ENCODE data around the gene STEAP1B. TPM values are rescaled to one million over a fixed set of nuclear protein-coding genes. Genes with fewer than 3 reads are reported as not detected.

Gene STEAP1B
- polyA plus RNA-seq, 3 donors = 0.16 TPM; not detected in 2

DNA sequence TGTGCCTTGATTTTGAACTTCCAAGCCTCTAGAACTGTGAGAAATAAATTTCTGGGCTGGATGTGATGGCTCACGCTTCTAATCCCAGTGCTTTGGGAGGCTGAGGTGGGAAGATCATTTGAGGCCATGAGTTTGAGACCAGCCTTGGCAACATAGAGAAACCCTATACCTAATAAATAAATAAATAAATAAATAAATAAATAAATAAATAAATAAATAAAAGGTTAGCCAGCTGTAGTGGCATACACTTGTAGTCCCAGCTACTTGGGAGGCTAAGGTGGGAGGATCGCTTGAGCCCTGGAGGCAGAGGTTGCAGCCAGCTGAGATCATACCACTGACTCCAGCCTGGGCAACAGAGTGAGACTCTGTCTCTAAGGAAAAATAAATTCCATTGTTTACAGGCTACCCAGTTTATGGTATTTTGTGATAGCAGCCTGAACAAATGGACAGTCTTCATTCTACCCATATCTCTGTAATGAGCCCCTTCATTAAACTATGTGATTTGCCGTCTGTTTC, 67.7 kb downstream of the STEAP1B start:
- H3K27ac Mint-ChIP-seq = no peak overlapping the region
- no peak overlapping the region for H3K9ac ChIP-seq (ENCODE audit: insufficient read depth, low read length, poor library complexity, severe bottlenecking)
- no peaks in the 10 kb centered on the region for H3K36me3 Mint-ChIP-seq
- H3K27me3 ChIP-seq (ENCODE audit: control insufficient read depth in 2 of 2, insufficient read depth in 2 of 2, low read length in 2 of 2) = no peaks in the 10 kb centered on the region
- H3K9me3 Mint-ChIP-seq = peaks cover 0 to 2% (median 0%) of the 10 kb centered on the region in 7 donors
- no peak overlapping the region for H3K4me2 ChIP-seq (replicated peaks; ENCODE audit: extremely low read depth, low read length, poor library complexity, severe bottlenecking)
- no peaks in the 10 kb centered on the region for H3K9me3 ChIP-seq (replicated peaks in 1 of 2; ENCODE audit: control insufficient read depth in 1 of 2, insufficient read depth in 1 of 2, low read length in 2 of 2)
- 83% methylated on average over 1 of the region's 3 CpGs for WGBS (ENCODE audit: insufficient coverage)
- DNase-seq = no peak
- H3K4me3 Mint-ChIP-seq = no peak overlapping the region
- intact Hi-C loops (cut with micrococcal nuclease) = no loop called here
- H2AFZ ChIP-seq (ENCODE audit: insufficient read depth, low read depth, low read length, poor library complexity, severe bottlenecking) = no peak overlapping the region
- H3K27me3 Mint-ChIP-seq (ENCODE audit: low read depth in 3 of 3) = peaks cover 0 to 2% (median 0%) of the 10 kb centered on the region in 3 donors
- no peaks in the 10 kb centered on the region for H3K4me1 Mint-ChIP-seq
- H3K4me1 ChIP-seq (ENCODE audit: control insufficient read depth in 1 of 2, insufficient read depth in 2 of 2, low read length in 2 of 2) = no peaks in the 10 kb centered on the region
- H4K20me1 ChIP-seq (ENCODE audit: insufficient read depth, low read length) = no peaks in the 10 kb centered on the region
- H3K79me2 ChIP-seq (ENCODE audit: insufficient read depth, low read length) = no peaks in the 10 kb centered on the region
- H3K27ac ChIP-seq (ENCODE audit: low read depth in 1 of 2, low read length in 2 of 2) = no peak overlapping the region
- TF ChIP-seq CTCF (IDR thresholded peaks at IDR 0.05) = no peak
- H3K4me3 ChIP-seq (replicated peaks in 1 of 3; ENCODE audit: low read depth in 2 of 3, low read length in 3 of 3) = no peak overlapping the region
- H3K36me3 ChIP-seq (replicated peaks in 1 of 2; ENCODE audit: control insufficient read depth in 1 of 2, insufficient read depth in 2 of 2, low read length in 2 of 2) = no peaks in the 10 kb centered on the region

GRCh38 chr7:22430457-22430856, 69.5 kb downstream of the STEAP1B start:
- peaks cover 0 to 2% (median 0%) of the 10 kb centered on the region in 3 donors for H3K27me3 Mint-ChIP-seq (ENCODE audit: low read depth in 3 of 3)
- H3K9me3 Mint-ChIP-seq = peaks cover 0 to 2% (median 0%) of the 10 kb centered on the region in 7 donors
- no peak overlapping the region for H3K4me2 ChIP-seq (replicated peaks; ENCODE audit: extremely low read depth, low read length, poor library complexity, severe bottlenecking)
- H3K4me1 ChIP-seq (ENCODE audit: control insufficient read depth in 1 of 2, insufficient read depth in 2 of 2, low read length in 2 of 2) = no peaks in the 10 kb centered on the region
- H3K4me3 Mint-ChIP-seq = no peak overlapping the region
- H3K27ac ChIP-seq (ENCODE audit: low read depth in 1 of 2, low read length in 2 of 2) = no peak overlapping the region
- peaks cover 2% of the 10 kb centered on the region for H3K4me1 Mint-ChIP-seq
- H4K20me1 ChIP-seq (ENCODE audit: insufficient read depth, low read length) = no peaks in the 10 kb centered on the region
- no peaks in the 10 kb centered on the region for H3K79me2 ChIP-seq (ENCODE audit: insufficient read depth, low read length)
- no peaks in the 10 kb centered on the region for H3K36me3 ChIP-seq (replicated peaks in 1 of 2; ENCODE audit: control insufficient read depth in 1 of 2, insufficient read depth in 2 of 2, low read length in 2 of 2)
- H3K36me3 Mint-ChIP-seq = no peaks in the 10 kb centered on the region
- no peaks in the 10 kb centered on the region for H3K27me3 ChIP-seq (ENCODE audit: control insufficient read depth in 2 of 2, insufficient read depth in 2 of 2, low read length in 2 of 2)
- no peak overlapping the region for H2AFZ ChIP-seq (ENCODE audit: insufficient read depth, low read depth, low read length, poor library complexity, severe bottlenecking)
- no peaks in the 10 kb centered on the region for H3K9me3 ChIP-seq (replicated peaks in 1 of 2; ENCODE audit: control insufficient read depth in 1 of 2, insufficient read depth in 1 of 2, low read length in 2 of 2)
- intact Hi-C loops (cut with micrococcal nuclease) = no loop called here
- no peak overlapping the region for H3K9ac ChIP-seq (ENCODE audit: insufficient read depth, low read length, poor library complexity, severe bottlenecking)
- no peak for TF ChIP-seq CTCF (IDR thresholded peaks at IDR 0.05)
- no peak overlapping the region for H3K4me3 ChIP-seq (replicated peaks in 1 of 3; ENCODE audit: low read depth in 2 of 3, low read length in 3 of 3)
- no peak for DNase-seq
- H3K27ac Mint-ChIP-seq = no peak overlapping the region
- 90% methylated on average over 5 of the region's 5 CpGs for WGBS (ENCODE audit: insufficient coverage)
